Measurements from ENCODE around the gene LGR4. TPM values are rescaled to one million over a fixed set of nuclear protein-coding genes. Genes with fewer than 3 reads are reported as not detected.

LGR4 gene
- total RNA-seq, 2 experiments from 2014 or later = 0.06 to 1.2 TPM

GRCh38 chr11:27331981-27332380, 140.6 kb downstream of the LGR4 start:
- no peak overlapping the region for H2AFZ ChIP-seq (ENCODE audit: low read length)
- no peak for DNase-seq (ENCODE audit: low spot score)
- H3K79me2 ChIP-seq (ENCODE audit: insufficient read depth, low read depth, low read length) = no peaks in the 10 kb centered on the region
- H4K20me1 ChIP-seq (ENCODE audit: insufficient read depth, low read length) = no peaks in the 10 kb centered on the region
- BruUV-seq (replicated peaks) = no TSS peak
- ChIA-PET CTCF (ENCODE audit: unreplicated experiment) (interaction anchor here (0.5 kb wide), 1 partner anchor 1045 kb away, joined by 3 read pairs; no protein-coding TSS in a partner anchor), POLR2A (no interaction called here)
- no peaks in the 10 kb centered on the region for H3K4me1 ChIP-seq (ENCODE audit: insufficient read depth, low read length, poor library complexity, severe bottlenecking)
- H3K9me2 ChIP-seq (ENCODE audit: insufficient read depth, low read length) = no peaks in the 10 kb centered on the region
- no peak overlapping the region for H3K4me2 ChIP-seq (ENCODE audit: low read length)
- TF ChIP-seq, protein P1, sequence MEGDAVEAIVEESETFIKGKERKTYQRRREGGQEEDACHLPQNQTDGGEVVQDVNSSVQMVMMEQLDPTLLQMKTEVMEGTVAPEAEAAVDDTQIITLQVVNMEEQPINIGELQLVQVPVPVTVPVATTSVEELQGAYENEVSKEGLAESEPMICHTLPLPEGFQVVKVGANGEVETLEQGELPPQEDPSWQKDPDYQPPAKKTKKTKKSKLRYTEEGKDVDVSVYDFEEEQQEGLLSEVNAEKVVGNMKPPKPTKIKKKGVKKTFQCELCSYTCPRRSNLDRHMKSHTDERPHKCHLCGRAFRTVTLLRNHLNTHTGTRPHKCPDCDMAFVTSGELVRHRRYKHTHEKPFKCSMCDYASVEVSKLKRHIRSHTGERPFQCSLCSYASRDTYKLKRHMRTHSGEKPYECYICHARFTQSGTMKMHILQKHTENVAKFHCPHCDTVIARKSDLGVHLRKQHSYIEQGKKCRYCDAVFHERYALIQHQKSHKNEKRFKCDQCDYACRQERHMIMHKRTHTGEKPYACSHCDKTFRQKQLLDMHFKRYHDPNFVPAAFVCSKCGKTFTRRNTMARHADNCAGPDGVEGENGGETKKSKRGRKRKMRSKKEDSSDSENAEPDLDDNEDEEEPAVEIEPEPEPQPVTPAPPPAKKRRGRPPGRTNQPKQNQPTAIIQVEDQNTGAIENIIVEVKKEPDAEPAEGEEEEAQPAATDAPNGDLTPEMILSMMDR (conservative IDR thresholded peaks at IDR 0.05; ENCODE audit: low read length) = no peak
- TF ChIP-seq EZH2phosphoT487 (IDR thresholded peaks at IDR 0.05; ENCODE audit: borderline replicate concordance, low read depth, low read length) = no peak
- H3K27ac ChIP-seq (ENCODE audit: low read depth, low read length, poor library complexity, severe bottlenecking) = no peak overlapping the region
- H3K36me3 ChIP-seq (ENCODE audit: insufficient read depth, low read length) = peaks cover 26% of the 10 kb centered on the region
- no peak overlapping the region for H3K4me3 ChIP-seq (ENCODE audit: low read depth, low read length, poor library complexity, severe bottlenecking)
- no peaks in the 10 kb centered on the region for H3K9me3 ChIP-seq (ENCODE audit: low read length)
- intact Hi-C loops (cut with micrococcal nuclease; ENCODE audit: unreplicated experiment) = no loop called here

- no peaks in the 10 kb centered on the region for H3K9me2 ChIP-seq (ENCODE audit: insufficient read depth, low read length)
- CTCF ChIA-PET (ENCODE audit: unreplicated experiment) = no interaction called here
- H2AFZ ChIP-seq (ENCODE audit: low read length) = no peak overlapping the region
- no peaks in the 10 kb centered on the region for H3K79me2 ChIP-seq (ENCODE audit: insufficient read depth, low read depth, low read length)
- TF ChIP-seq, protein P1 (conservative IDR thresholded peaks at IDR 0.05; ENCODE audit: low read length) = no peak
- no peak for TF ChIP-seq EZH2phosphoT487 (IDR thresholded peaks at IDR 0.05; ENCODE audit: borderline replicate concordance, low read depth, low read length)
- no peaks in the 10 kb centered on the region for H3K9me3 ChIP-seq (ENCODE audit: low read length)
- intact Hi-C loops (cut with micrococcal nuclease; ENCODE audit: unreplicated experiment) = loop anchor here (1.0 kb wide), 1 partner anchor 78 kb away; no protein-coding TSS in a partner anchor
- no peaks in the 10 kb centered on the region for H3K4me1 ChIP-seq (ENCODE audit: insufficient read depth, low read length, poor library complexity, severe bottlenecking)
- POLR2A ChIA-PET = interaction anchor here (0.8 kb wide), 1 partner anchor 30 kb away, joined by 3 read pairs; no protein-coding TSS in a partner anchor
- no peak overlapping the region for H3K27ac ChIP-seq (ENCODE audit: low read depth, low read length, poor library complexity, severe bottlenecking)
- no peak overlapping the region for H3K4me3 ChIP-seq (ENCODE audit: low read depth, low read length, poor library complexity, severe bottlenecking)
- no peaks in the 10 kb centered on the region for H4K20me1 ChIP-seq (ENCODE audit: insufficient read depth, low read length)
- BruUV-seq (replicated peaks) = no TSS peak
- DNase-seq (ENCODE audit: low spot score) = no peak
- H3K36me3 ChIP-seq (ENCODE audit: insufficient read depth, low read length) = peaks cover 14% of the 10 kb centered on the region; the same call in 1 of the 2 replicates
- H3K4me2 ChIP-seq (ENCODE audit: low read length) = no peak overlapping the region
Measured at GRCh38 chr11:27330633-27331270, 141.8 kb downstream of the LGR4 start.

All from OCI-LY7 (cell line).